ENCODE measurements around the gene ZNF445.

GRCh38 chr3:44398853-44399252 is 78.6 kb downstream of the ZNF445 start:
- TF ChIP-seq EP300 (IDR thresholded peaks at IDR 0.05) (no peak), CTCF (IDR thresholded peaks at IDR 0.05) (no peak), POLR2A (IDR thresholded peaks at IDR 0.05) (no peak)
